HepG2 (cell line): ENCODE results near the gene PPP3CB. TPM values are rescaled to one million over a fixed set of nuclear protein-coding genes. Genes with fewer than 3 reads are reported as not detected.
A peak's percentile ranks its signal among the peaks of the same experiment; 100 is the strongest.

Experiments used
- ATAC-seq: fragments of 200-7000 bp; cut with Tn5 transposase; 3 replicates; pipeline ENCODE4 v1.9.1; 2020; ENCODE audit warnings: mild to moderate bottlenecking, moderate library complexity
- BruUV-seq: library from RNA; stranded (reverse); fragments of 400-500 nt; replicated peaks from 2 replicates; lab custom pipeline; 2021; lab: Mats Ljungman, UMichigan
- CTCF ChIA-PET: fragments of 300-600 bp; formaldehyde crosslinking; extraction: SDS; loops from one replicate; lab custom pipeline; 2021; ENCODE audit warnings: low total read pairs, inconsistent platforms, low intra/inter-chr PET ratio; lab: Yijun Ruan, JAX
- POLR2A ChIA-PET: fragments of 350-600 bp; sonication (Branson Sonifier 250); formaldehyde crosslinking; loops from one replicate; lab custom pipeline; 2020; ENCODE audit warnings: antibody characterized with exemption, inconsistent platforms; lab: Yijun Ruan, JAX
- DNase-seq: peaks from one replicate; pipeline ENCODE4 v3.0.0-alpha.2; 2015; ENCODE audit warnings: low spot score
- FAIRE-seq: peaks from 3 replicates; lab custom pipeline; 2011; peaks lifted over from hg19 to GRCh38; lab: Jason Lieb, UNC
- H2AFZ ChIP-seq: one replicate; pipeline ENCODE4 v1.6.1; 2011; ENCODE audit warnings: low read length, inconsistent platforms
- H3K27ac ChIP-seq: fragments of 300-600 bp; 3 replicates; pipeline ENCODE4 v1.8.0; 2011; ENCODE audit warnings: mixed run types, mild to moderate bottlenecking, mixed read lengths, low read length, inconsistent platforms; ENCODE audit not compliant: insufficient read depth; ENCODE audit errors: extremely low read length
- H3K27me3 ChIP-seq, 2 experiments: fragments of 200-600 bp in 1 of 2; 2 replicates in 1 of 2; 3 replicates in 1 of 2; pipeline versions ENCODE4 v1.6.0 to v1.8.0; 2011; ENCODE audit warnings: low read length in 2 of 2, mild to moderate bottlenecking in 2 of 2, moderate library complexity in 2 of 2, inconsistent platforms in 1 of 2; ENCODE audit not compliant: insufficient read depth in 2 of 2, control insufficient read depth in 1 of 2
- H3K36me3 ChIP-seq, 2 experiments: fragments of 200-600 bp in 1 of 2; replicated peaks in 1 of 2; 2 replicates in 1 of 2; 3 replicates in 1 of 2; pipeline versions ENCODE4 v1.5.1 to v1.8.0; 2011; ENCODE audit warnings: low read length in 2 of 2, inconsistent platforms in 1 of 2; ENCODE audit not compliant: insufficient read depth in 2 of 2, control insufficient read depth in 1 of 2
- H3K4me1 ChIP-seq: 2 replicates; pipeline ENCODE4 v1.5.1; 2012; ENCODE audit warnings: low read length, inconsistent platforms; ENCODE audit not compliant: insufficient read depth
- H3K4me2 ChIP-seq: 2 replicates; pipeline ENCODE4 v1.6.0; 2011; ENCODE audit warnings: low read depth, low read length, inconsistent platforms
- H3K4me3 ChIP-seq, 3 experiments: fragments of 200-600 bp in 1 of 3; sonication (generic), shearing (Covaris generic) in 1 of 3; replicated peaks in 1 of 3; 2 replicates each; pipeline ENCODE4 v1.5.1; 2011 to 2016; ENCODE audit warnings: low read length in 3 of 3, inconsistent platforms in 2 of 3, low read depth in 2 of 3, mild to moderate bottlenecking in 2 of 3, control low read depth in 1 of 3, mixed read lengths in 1 of 3; ENCODE audit not compliant: insufficient read depth in 1 of 3
- H3K79me2 ChIP-seq: one replicate; pipeline ENCODE4 v1.6.1; 2011; ENCODE audit warnings: low read length, inconsistent platforms; ENCODE audit not compliant: insufficient read depth
- H3K9ac ChIP-seq: 2 replicates; pipeline ENCODE4 v1.6.0; 2011; ENCODE audit warnings: mild to moderate bottlenecking, low read depth, low read length, inconsistent platforms; ENCODE audit not compliant: insufficient read depth
- H3K9me3 ChIP-seq: 2 replicates; pipeline ENCODE4 v1.5.1; 2012; ENCODE audit warnings: mild to moderate bottlenecking, low read length
- H4K20me1 ChIP-seq: 2 replicates; pipeline ENCODE4 v1.6.0; 2011; ENCODE audit warnings: inconsistent platforms, mild to moderate bottlenecking, low read length, moderate library complexity; ENCODE audit not compliant: insufficient read depth
- ATF7 ChIP-seq, 2 experiments: fragments of 450-650 bp in 1 of 2; sonication (generic) in 1 of 2; formaldehyde crosslinking in 1 of 2; IDR thresholded peaks; 2 replicates each; pipeline versions ENCODE4 v1.4.0 to v1.6.1; 2016 to 2020; ENCODE audit warnings: antibody characterized with exemption in 1 of 2, mild to moderate bottlenecking in 1 of 2, missing genetic modification reagents in 1 of 2
- BCL6 ChIP-seq: IDR thresholded peaks from 2 replicates; pipeline ENCODE4 v1.6.1; 2016; ENCODE audit warnings: missing genetic modification reagents, missing compliant biosample characterization
- BHLHE40 ChIP-seq: IDR thresholded peaks from 2 replicates; pipeline ENCODE4 v1.6.1; 2011; ENCODE audit warnings: low read length, improper control_type of control experiment
- KLF16 ChIP-seq, 2 experiments: sonication (generic) in 1 of 2; formaldehyde crosslinking in 1 of 2; IDR thresholded peaks; 2 replicates each; pipeline versions ENCODE4 v1.6.1 to v1.8.0; 2016 to 2023; ENCODE audit warnings: missing genetic modification reagents in 2 of 2, missing compliant biosample characterization in 1 of 2
- ONECUT2 ChIP-seq: sonication (generic); formaldehyde crosslinking; IDR thresholded peaks from 2 replicates; pipeline ENCODE4 v1.4.0; 2020; ENCODE audit warnings: missing genetic modification reagents
- SRF ChIP-seq: IDR thresholded peaks from 2 replicates; pipeline ENCODE4 v1.6.1; 2011; ENCODE audit warnings: mild to moderate bottlenecking, low read depth, low read length, moderate library complexity
- ZBTB42 ChIP-seq: sonication (generic); formaldehyde crosslinking; IDR thresholded peaks from 2 replicates; pipeline ENCODE4 v1.5.0; 2020; ENCODE audit warnings: mild to moderate bottlenecking, missing genetic modification reagents
- ZNF441 ChIP-seq: sonication (generic); formaldehyde crosslinking; IDR thresholded peaks from 2 replicates; pipeline ENCODE4 v1.7.0; 2021; ENCODE audit warnings: missing genetic modification reagents, borderline replicate concordance
- ZNF557 ChIP-seq: sonication (generic); formaldehyde crosslinking; IDR thresholded peaks from 2 replicates; pipeline ENCODE4 v1.4.0; 2020; ENCODE audit warnings: missing genetic modification reagents
- ZNF841 ChIP-seq: sonication (generic); formaldehyde crosslinking; IDR thresholded peaks from 2 replicates; pipeline ENCODE4 v1.8.1; 2023; ENCODE audit warnings: missing genetic modification reagents, borderline replicate concordance
- ZNF891 ChIP-seq: sonication (generic); formaldehyde crosslinking; IDR thresholded peaks from 2 replicates; pipeline ENCODE4 v1.5.0; 2020; ENCODE audit warnings: mild to moderate bottlenecking, missing genetic modification reagents
- WGBS: methylation state at CpG from one replicate; pipeline ENCODE4 v1.1.6; 2017; ENCODE audit warnings: low lambda C conversion rate; 5-methylcytosine and 5-hydroxymethylcytosine counted together
- in situ Hi-C: cut with HindIII; loops from 2 replicates; pipeline ENCODE4 v1.10.0; 2017; ENCODE audit warnings: low pct_unique_long_range_greater_than_20kb; ENCODE audit not compliant: extremely low pct_ligation_motif_present
- intact Hi-C: fragments of 100-400 bp; cut with micrococcal nuclease; formaldehyde crosslinking; loops from one replicate; pipeline ENCODE4 v1.10.0; 2022; ENCODE audit not compliant: unreplicated experiment
- polyA plus RNA-seq, 8 experiments: library from polyadenylated mRNA; depleted of rRNA in 3 of 8; stranded (reverse) in 7 of 8; unstranded in 1 of 8; fragments of >200 nt; fragmentation: Illumina TruSeq in 4 of 8; extraction: Trizol in 4 of 8; gene quantifications; 2 replicates each; pipeline versions ENCODE4 v1.2.1 to v1.2.3, GENCODE V29; 2011 to 2016; ENCODE audit warnings: low read depth in 4 of 8, missing spikeins in 1 of 8, mixed read lengths in 1 of 8; ENCODE audit not compliant: insufficient read depth in 1 of 8
- total RNA-seq, 5 experiments: library from RNA; depleted of rRNA; stranded (reverse); fragments of >200 nt; fragmentation: Illumina TruSeq; extraction: Trizol; gene quantifications; 2 replicates each; pipeline ENCODE4 v1.2.3, GENCODE V29; 2016; ENCODE audit warnings: low read depth in 1 of 5
- TF ChIP-seq, protein P1 (sequence below): IDR thresholded peaks from 2 replicates; pipeline ENCODE4 v1.4.0; 2020; ENCODE audit warnings: mild to moderate bottlenecking, missing genetic modification reagents
- TF ChIP-seq, protein P2 (sequence below): sonication (generic); formaldehyde crosslinking; IDR thresholded peaks from 2 replicates; pipeline ENCODE4 v1.5.0; 2020; ENCODE audit warnings: missing genetic modification reagents

The PPP3CB gene
- total and polyA plus RNA-seq, 2 of the 13 experiments (the other 11 are each of a cell fraction or from before 2014, with no cell fraction given), result 8.7 to 11.4 TPM

GRCh38 chr10:73469579-73469978, 26.2 kb downstream of the PPP3CB start:
- in situ Hi-C loops (no loop called here), intact Hi-C loops (no loop called here)
- DNase-seq, result no peak
- peak; percentile 48; the same call in 1 of the 2 replicates for TF ChIP-seq ATF7 (IDR thresholded peaks at IDR 0.05)
- TF ChIP-seq ATF7 (CRISPR knock-in tag; IDR thresholded peaks at IDR 0.05), result no peak
- no peak for TF ChIP-seq ZBTB42 (CRISPR knock-in tag)
- no peak for TF ChIP-seq ZNF841 (CRISPR knock-in tag)
- no peak for TF ChIP-seq SRF
- no peak for TF ChIP-seq BHLHE40
- TF ChIP-seq ZNF891 (CRISPR knock-in tag), result no peak
- no peak for TF ChIP-seq ZNF441
- peaks cover 2 to 36% of the 10 kb centered on the region in 2 experiments for H3K36me3 ChIP-seq
- no peaks in the 10 kb centered on the region for H3K27me3 ChIP-seq
- no TSS peak for BruUV-seq
- H3K4me2 ChIP-seq, result no peak overlapping the region
- POLR2A ChIA-PET, result no interaction called here
- H3K9me3 ChIP-seq, result no peaks in the 10 kb centered on the region
- CTCF ChIA-PET, result no interaction called here
- H4K20me1 ChIP-seq, result no peaks in the 10 kb centered on the region
- no peak for ATAC-seq
- FAIRE-seq, result no peak
- H3K27ac ChIP-seq, result no peak overlapping the region
- H3K4me1 ChIP-seq, result no peaks in the 10 kb centered on the region
- H3K79me2 ChIP-seq, result no peaks in the 10 kb centered on the region
- no peak overlapping the region for H2AFZ ChIP-seq
- H3K9ac ChIP-seq, result no peak overlapping the region
- no peak overlapping the region for H3K4me3 ChIP-seq

GRCh38 chr10:73467206-73467605, 28.6 kb downstream of the PPP3CB start:
- intact Hi-C loops, result no loop called here
- TF ChIP-seq KLF16 (CRISPR knock-in tag; IDR thresholded peaks at IDR 0.05) (no peak), ZNF557 (CRISPR knock-in tag) (no peak), BCL6 (CRISPR knock-in tag) (no peak), ONECUT2 (no peak)
- TF ChIP-seq, protein P1, sequence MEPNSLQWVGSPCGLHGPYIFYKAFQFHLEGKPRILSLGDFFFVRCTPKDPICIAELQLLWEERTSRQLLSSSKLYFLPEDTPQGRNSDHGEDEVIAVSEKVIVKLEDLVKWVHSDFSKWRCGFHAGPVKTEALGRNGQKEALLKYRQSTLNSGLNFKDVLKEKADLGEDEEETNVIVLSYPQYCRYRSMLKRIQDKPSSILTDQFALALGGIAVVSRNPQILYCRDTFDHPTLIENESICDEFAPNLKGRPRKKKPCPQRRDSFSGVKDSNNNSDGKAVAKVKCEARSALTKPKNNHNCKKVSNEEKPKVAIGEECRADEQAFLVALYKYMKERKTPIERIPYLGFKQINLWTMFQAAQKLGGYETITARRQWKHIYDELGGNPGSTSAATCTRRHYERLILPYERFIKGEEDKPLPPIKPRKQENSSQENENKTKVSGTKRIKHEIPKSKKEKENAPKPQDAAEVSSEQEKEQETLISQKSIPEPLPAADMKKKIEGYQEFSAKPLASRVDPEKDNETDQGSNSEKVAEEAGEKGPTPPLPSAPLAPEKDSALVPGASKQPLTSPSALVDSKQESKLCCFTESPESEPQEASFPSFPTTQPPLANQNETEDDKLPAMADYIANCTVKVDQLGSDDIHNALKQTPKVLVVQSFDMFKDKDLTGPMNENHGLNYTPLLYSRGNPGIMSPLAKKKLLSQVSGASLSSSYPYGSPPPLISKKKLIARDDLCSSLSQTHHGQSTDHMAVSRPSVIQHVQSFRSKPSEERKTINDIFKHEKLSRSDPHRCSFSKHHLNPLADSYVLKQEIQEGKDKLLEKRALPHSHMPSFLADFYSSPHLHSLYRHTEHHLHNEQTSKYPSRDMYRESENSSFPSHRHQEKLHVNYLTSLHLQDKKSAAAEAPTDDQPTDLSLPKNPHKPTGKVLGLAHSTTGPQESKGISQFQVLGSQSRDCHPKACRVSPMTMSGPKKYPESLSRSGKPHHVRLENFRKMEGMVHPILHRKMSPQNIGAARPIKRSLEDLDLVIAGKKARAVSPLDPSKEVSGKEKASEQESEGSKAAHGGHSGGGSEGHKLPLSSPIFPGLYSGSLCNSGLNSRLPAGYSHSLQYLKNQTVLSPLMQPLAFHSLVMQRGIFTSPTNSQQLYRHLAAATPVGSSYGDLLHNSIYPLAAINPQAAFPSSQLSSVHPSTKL (CRISPR knock-in tag), result no peak
- TF ChIP-seq, protein P2, sequence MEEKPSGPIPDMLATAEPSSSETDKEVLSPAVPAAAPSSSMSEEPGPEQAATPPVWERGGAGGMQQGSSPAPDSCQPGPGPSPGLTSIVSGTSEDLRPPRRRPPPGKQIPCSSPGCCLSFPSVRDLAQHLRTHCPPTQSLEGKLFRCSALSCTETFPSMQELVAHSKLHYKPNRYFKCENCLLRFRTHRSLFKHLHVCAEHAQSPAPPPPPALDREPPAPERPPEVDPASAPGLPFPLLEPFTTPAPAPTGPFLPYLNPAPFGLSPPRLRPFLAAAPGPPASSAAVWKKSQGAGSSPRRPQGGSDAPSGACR (CRISPR knock-in tag), result no peak

More at GRCh38 chr10:73467206-73467605, 28.6 kb downstream of the PPP3CB start:
- no peaks in the 10 kb centered on the region for H3K27me3 ChIP-seq
- H3K4me3 ChIP-seq, result no peak overlapping the region
- ChIA-PET CTCF (no interaction called here), POLR2A (no interaction called here)
- ATAC-seq (no peak), DNase-seq (no peak), FAIRE-seq (no peak)
- H3K4me1 ChIP-seq, result no peaks in the 10 kb centered on the region
- 97% methylated on average over 2 of the region's 2 CpGs for WGBS
- no peak overlapping the region for H3K27ac ChIP-seq
- H2AFZ ChIP-seq, result no peak overlapping the region
- no peaks in the 10 kb centered on the region for H3K79me2 ChIP-seq
- in situ Hi-C loops, result no loop called here
- no peak overlapping the region for H3K9ac ChIP-seq
- peaks cover 0 to 30% of the 10 kb centered on the region in 2 experiments for H3K36me3 ChIP-seq
- BruUV-seq, result no TSS peak
- H4K20me1 ChIP-seq, result no peaks in the 10 kb centered on the region
- no peak overlapping the region for H3K4me2 ChIP-seq
- H3K9me3 ChIP-seq, result no peaks in the 10 kb centered on the region
